HG02840 (cell line): ENCODE results near the gene SULT1C3.
"Not testable (repeated sequence)": the region's sequence is repeated elsewhere in the genome, so short reads cannot be mapped to it uniquely, and the experiment has no call there.

Experiments used
- ATAC-seq: cut with Tn5 transposase; IDR thresholded peaks from one replicate; pipeline ENCODE4 v1.9.1; 2021; ENCODE audit warnings: mild to moderate bottlenecking, moderate library complexity, moderate number of reproducible peaks; ENCODE audit not compliant: unreplicated experiment, low FRiP score

SULT1C3 gene

DNA sequence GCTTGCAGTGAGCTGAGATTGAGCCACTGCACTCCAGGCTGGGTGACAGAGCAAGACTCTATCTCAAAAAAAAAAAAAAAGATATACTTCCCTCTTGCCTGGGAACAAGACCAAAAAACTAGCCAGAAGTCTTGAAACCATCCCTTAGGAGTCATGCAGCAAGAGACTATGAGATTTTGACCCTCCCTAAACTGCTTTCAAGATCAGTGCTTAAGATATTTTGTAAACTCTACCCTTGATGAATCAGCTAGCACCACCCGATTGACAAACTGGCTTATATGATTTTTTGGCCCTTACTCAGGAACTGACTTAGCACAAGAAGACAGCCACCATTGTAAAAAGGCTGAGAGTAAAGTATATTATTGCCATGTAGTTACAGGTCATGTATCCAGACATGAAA, 3.8 kb downstream of the SULT1C3 start:
- no peak for ATAC-seq

DNA sequence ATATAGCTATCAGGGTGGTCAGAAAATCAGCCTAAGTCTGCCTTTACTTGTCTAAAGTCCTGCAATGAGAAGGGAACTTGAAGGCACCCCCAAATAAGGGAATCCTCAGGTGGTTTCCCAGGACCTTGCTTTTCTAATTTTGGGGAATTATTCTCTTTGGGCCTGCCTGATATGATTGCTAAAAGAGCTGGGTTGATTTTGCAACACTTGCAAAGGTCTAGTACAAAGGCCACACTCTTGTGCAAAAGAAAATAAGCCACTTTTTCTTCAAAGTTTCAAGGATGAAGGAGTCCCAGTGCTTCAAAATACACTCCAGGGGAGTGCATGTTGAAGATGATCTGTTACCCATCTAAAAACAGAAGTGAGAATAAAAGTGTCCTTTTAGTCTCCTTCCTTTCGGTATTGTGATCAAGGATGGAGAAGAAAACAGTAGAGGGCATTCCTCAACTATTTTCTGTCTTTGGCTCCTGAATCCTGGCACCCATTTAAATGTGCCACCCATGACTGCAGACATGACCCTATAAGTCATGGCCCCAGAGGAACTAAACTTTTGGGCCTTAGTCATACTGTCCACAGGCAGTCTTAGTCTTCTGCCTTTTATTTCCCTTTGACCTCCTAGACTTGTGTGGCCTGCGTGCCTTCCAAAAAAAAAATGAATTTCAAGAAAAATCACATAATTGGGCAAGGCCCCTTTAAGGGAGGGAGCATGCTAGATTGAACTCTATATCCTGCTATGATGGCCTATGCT, 5.1 kb downstream of the SULT1C3 start:
- ATAC-seq: no peak

DNA sequence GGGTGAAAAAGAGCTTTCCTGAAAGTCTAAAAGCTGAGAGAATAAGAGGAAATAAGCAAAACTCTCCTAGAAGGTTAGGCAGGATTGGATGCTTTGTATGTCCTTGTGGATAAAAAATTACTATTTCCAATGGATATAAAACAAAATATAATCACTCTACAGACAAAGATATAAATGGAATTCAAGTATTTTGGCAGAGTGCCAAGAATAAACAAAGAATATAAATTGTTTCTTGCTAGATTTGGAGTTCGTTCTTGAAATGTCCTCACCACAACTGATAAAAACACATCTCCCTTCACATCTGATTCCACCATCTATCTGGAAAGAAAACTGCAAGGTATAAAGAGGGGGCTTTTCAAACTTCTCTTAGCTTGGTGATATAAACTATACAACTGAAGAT, 13.3 kb downstream of the SULT1C3 start:
- no peak for ATAC-seq

DNA sequence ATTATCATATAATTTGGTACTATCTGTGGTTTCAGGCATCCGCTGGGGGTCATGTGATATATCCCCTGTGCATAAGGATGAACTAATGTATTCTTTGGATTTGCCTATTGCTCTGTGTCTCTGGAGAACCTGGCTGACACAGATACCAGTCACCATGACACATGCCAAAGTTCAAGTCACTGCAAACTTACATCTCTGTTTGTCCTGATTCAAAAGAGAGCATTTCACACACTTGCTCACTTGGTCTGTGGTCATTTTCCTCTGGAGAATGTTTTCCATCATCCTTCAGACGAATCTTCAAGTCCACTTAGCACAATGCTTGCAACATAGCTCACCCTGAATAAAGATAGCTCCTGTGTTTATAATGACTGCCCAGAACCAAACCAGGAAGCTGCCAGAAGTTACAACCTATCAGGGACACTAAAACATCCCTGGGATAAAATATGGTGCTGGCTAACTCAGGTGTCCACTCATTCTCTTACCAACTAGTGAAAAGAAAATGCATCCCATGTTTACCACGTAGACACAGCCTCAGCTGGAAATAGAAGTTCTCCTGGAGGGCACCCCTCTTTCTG, 18.1 kb downstream of the SULT1C3 start:
- no peak for ATAC-seq

DNA sequence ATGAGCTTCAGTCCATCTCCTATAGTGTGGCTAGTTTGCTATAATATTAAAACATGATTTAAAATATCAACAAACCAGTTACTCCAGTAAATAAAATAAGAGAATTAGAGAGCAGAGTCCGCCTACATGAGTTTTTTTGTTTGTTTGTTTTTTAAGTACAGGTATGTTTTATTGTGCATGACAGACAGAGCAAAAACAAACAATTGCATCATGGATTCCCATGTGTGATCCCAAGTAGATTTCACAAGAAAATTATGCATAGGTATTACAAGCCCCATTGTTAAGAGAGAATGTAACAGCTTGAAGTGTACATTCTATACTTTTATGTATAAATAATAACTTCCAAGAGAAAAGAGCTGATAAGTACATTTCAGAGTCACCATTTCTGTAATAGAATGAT, 21.0 kb downstream of the SULT1C3 start:
- ATAC-seq: no peak

DNA sequence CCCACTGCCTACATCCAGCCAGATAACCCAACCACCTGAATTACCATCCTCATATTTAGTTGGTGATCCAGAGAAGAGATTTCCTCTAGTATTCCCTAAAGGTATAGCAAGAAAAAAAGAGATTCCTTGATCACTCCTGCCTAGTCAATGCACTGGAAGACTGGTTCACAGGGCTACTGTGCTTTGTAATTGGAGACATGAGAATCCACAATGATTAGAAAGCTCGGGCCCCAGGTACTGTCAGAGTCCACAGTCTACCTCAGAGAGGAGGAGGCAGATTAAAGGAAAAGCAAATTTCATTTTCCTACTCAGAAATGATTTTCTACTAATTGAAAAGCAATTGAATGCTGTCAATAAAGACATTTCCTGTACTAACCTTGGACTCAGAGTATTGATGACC, 22.3 kb downstream of the SULT1C3 start:
- ATAC-seq: no peak

DNA sequence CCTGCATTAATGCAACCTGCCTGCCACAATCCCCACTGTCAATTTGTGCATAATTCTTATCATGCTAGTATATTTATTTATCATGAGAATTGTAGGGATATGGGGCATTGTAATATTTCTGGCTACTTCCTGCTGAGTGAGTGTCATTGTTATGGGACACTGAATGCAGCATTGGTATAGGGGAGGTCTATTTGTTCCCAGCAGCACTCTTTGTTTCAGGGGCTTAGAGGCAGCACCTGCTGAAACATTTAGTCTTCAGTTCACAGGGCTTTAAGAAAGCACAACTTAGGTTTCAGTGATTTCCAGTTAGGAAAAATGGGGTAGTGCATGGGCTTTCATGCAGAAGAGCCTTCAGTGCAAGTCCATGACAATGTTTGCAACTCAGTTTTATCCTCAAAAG, 23.6 kb downstream of the SULT1C3 start:
- ATAC-seq: no peak

DNA sequence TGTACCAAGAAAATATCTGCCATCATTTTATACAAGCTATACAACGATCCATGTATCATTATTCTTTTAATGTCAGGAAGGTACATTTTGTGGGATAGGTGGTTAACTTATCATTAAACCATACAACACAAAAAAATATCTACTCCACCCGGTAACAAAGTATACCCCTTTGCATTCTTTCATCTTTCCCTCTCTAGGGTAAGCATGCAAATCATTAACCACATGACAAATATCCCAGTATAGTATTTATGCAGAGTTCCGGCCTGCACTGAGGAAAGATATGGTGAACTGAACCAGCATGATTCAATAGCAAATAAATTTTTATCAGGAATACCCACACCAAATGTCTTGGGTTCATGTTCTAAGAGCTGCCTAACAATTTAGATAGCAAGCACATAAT, 26.4 kb downstream of the SULT1C3 start:
- no peak for ATAC-seq

DNA sequence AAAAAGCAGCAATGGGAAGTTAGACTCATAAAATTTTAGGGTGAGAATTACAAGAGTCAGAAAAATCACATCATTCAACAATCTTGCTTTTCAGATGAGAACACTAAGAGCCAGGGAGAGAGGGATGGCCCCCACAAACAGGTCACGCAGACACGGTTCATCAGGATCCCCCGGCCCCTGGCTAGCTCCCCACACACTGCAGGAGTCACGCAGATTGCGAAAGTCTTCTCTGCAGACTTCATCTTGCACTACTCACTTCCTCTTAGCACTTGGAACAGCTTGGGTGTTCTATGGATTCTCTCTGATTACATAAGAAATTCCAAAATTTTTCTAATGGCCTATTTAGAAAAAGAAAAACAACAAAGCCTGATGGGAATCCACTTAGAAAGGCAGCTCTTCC, 27.3 kb downstream of the SULT1C3 start:
- no peak for ATAC-seq

DNA sequence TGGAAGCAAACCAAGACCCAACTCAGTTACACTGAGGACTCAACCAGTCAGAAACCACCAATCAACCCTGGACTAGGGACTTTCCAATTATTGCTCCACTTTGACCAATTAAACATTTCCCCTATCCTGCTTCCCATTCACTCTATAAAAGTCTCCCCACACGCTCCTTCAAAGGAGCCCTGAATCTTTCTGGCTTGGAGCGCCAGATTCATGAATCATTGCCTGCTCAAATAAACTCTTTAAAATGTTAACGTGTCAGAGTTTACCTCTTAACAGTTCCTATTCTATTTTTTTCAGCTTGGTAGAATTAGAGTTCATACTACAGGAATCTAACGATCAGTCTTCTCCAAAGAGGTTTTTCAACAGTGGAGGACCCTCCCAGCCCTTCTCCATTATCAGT, 28.2 kb downstream of the SULT1C3 start:
- no peak for ATAC-seq

DNA sequence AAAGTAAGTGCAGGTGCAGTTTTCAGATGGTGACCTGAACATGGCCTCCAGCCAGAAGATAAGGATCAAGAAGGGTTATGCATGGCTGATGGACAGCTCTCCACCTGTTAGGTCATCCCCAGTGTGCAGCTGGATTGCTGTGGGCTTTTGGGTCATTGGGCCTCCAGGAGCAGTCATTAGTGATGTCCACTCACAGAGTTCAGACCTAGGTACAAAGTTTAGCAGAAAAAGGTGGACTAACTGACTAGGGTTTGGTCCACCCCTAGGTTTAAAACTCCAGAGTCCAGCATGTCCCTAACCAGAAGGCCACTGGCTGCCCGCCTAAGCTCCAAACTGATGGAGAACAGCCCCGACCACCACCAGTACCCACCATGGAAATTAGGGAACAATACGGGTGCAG, 30.6 kb downstream of the SULT1C3 start:
- ATAC-seq: no peak

DNA sequence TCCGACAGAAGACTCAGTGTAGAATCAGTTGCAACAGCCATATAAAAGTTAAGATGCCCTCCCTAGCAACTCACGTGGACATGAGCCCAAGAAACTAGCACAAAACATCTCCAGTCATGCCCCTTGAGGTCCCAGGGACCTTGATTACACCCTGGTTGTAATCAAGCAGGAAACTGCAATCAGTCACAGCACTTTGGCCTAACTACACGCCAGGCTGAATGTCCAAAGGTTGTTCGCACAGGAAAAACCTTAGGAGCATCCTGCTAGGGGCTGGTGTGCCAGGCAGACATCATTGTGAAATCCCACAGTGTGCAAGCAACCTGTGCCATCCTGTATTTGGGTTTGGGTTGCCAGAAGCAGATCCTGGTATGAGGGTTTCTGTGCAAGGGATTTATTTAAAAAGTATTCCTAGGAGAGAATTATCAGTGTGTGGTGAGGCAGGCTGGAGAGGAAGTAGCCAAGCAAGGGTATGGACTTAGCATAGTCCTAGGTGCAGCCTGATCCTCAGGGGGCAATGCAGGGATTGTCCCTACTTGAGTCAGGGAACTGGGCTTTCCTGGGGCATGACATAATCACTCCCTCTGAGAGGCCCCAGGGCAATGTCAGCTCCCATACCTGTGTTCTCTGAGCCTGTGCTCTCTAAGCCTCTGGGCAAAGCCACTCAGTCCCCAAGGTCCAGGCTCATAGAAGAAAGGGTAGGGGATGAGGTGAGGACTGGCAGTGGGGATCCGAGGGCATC, 31.2 kb downstream of the SULT1C3 start:
- no peak for ATAC-seq

DNA sequence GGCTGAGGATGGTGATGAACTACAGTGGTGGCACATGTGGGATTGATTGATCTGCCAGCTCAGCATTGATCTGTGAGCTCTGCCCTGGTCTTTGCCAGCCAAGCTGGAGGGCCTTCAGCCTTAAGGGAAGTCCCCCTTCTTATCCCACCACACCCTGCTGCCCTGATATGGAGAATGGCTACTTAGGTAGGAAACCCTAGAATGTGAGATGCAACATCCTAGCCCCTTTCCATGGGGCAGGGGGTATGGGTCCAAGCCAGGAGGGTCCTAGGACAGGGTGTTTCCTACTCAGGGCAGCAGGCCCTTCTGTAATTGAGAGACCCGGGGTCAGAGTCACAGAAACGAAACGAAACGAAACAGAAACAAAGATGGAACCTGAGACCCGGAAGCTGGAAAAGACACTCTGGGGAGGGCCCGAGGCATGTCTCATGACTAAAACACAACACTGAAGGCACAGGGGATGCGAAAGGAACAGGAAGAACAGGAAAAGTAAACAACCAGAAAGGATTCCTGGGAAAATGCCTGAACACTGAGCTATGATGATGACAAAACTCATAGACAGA, 32.0 kb downstream of the SULT1C3 start:
- no peak for ATAC-seq

DNA sequence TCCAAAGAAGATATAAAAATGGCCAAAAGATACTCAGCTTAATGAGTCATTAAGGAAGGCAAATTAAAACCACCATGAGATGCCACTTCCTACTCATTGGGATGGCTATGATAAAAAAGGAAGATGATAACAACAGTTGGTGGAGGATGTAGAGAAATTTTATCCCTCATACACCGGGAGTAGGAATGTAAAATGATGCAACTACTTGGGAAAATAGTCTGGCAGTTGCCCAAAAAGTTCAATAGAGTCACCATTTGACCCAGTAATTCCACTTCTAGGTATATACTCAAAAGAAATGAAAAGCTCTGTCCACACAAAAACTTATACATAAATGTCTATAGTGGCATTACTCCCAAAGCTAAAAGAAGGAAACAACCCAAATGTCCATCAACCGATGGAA, 38.9 kb downstream of the SULT1C3 start:
- no peak for ATAC-seq

DNA sequence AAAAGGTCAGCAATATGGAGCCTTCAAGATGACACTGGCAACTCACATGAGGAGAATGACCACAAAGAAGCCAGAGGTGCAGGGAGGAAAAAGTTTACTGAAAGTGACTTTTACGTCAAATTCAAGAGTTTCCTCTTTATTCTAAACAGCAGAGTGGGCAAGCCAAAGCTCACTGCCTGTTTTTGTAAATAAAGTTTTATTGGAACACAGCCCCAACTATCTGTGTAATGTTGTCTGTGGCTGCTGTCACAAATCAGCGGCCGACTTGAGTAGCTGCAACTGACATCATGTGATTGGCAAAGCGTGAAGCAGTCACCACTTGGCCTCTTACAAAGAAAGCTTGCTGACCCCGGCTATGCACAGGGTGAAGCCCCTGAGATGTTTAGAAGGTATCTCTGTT, 39.7 kb downstream of the SULT1C3 start:
- ATAC-seq: no peak

DNA sequence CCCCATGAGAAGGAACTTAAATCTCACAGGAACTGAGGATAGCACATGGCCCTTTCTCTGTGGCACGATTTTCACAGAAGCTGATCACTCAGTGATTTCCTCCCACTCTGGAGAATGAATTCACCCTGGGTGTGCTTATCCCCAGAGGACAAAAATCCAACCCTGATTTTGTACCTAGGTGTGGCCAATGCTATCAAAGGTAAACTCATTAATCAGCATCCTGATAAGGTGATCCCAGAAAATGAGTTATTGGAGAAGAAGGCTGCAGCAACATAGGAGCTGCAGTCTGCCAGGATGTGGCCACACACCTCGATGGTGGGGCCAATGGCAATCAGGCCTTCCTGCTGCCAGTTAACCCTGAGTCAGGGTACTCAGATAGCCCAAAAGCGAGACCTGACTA, 40.7 kb downstream of the SULT1C3 start:
- no peak for ATAC-seq

DNA sequence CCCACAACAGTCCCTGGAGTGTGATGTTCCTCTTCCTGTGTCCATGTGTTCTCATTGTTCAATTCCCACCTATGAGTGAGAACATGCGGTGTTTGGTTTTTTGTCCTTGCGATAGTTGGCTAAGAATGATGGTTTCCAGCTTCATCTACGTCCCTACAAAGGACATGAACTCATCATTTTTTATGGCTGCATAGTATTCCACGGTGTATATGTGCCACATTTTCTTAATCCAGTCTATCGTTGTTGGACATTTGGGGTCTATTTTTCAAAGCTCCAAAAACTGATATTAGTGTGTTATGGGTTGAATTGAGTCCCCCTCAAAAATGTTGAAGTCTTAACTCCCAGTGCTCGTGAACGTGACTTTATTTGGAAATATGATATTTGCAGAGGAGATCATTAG, 44.8 kb downstream of the SULT1C3 start:
- not testable (repeated sequence) for ATAC-seq

DNA sequence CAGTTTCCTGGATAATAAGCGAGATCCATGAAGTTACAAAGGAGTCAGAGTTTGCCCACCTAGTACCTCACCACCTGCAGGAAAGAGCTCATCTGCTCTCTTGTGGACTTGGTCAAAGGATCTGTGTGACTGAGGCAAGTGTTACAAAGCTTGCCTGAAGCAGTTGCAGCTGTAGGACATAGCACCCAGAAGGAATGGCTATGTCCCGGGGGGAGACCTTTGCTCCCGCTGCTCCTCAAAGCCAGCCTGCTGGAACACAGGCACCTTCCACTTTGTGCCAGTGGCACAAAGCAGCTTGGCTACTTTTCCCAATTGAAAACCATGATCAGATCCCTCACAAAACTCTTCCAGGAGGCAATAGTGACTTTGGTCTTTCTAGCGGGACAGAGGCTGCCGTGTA, 45.8 kb downstream of the SULT1C3 start:
- ATAC-seq: no peak

DNA sequence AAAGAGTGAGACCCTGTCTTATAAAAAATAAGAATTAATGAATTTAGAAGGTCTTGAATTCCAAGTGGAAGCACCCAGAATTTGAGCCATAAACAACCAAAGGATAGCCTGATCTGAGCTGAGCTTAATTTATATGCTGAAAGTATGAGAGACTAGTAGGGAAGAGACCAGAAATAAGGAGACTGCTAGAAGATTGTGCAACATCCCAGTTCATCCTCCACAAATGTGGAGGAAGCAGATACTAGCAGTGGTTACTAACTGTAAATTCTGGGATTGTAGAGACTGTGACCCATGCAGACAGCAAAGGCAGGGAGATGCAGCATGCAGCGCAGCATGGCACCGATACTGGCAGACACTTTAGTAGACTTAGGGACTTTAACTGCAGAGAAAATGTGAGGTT, 47.4 kb downstream of the SULT1C3 start:
- no peak for ATAC-seq

DNA sequence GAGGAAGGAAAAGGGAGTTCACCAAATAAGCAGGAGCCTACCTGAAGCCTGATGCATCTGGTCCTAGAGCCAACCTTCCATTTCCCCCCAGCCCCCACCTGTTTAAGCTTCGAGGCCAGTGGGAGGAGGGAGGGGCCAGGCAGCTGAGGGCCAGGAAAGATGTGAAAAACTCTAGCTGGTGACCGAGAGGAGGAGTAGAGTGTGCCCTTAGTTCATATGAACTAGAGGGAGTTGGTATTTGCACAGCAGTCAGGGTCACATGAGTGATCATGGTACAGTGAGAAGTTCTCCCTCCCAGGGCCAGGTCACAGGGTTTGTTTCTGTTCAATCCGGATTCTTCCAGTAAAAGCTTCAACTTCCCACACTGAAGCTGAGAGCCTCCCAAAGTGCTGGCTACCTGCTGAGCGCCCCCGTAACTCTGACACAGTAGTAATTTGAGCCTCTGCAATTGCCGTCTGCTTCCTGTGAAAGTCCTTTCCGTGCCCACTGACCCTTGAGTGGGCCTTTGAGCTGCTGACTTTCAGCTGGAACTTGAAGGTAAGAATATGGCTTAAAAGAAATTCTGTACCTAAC, 48.9 kb downstream of the SULT1C3 start, which contains the start of gene SULT1C2:
SULT1C2 (plus strand) TSS at position 362 of the 573 bp plus-strand sequence. CDS start 4,773 bp downstream, outside the sequence.
- ATAC-seq: no peak

DNA sequence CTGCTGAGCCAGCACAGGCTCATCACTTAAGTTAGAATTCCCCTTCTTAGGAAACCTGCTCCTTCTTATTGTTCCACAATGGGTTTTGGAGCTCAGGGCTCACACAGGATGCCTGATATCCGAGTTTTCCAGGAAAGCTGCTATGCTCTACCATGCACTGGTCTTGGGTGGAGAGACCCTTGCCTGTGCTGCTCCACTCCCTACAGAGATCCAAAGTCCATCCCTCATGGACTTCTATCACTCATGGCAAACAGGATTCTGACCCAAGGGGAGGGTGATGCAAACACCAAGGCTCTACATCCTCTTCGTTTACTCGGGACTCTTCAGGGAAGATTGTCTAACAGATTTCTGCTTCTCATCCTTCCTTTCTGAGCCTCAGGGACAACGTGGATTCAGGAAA, 54.1 kb downstream of the SULT1C3 start:
- no peak for ATAC-seq
